ENCODE data around the gene SH3RF3. TPM values are rescaled to one million over a fixed set of nuclear protein-coding genes. Genes with fewer than 3 reads are reported as not detected.

The SH3RF3 gene
- polyA plus RNA-seq, 1 of the 3 experiments (the other 2 are of a cell fraction), result 1.9 TPM

GRCh38 chr2:109182426-109182825 lies 53.4 kb downstream of the SH3RF3 start:
- CTCF ChIA-PET, result no interaction called here
- H3K79me2 ChIP-seq (ENCODE audit: insufficient read depth), result peaks cover 37% of the 10 kb centered on the region; the same call in 1 of the 2 replicates

GRCh38 chr2:109183871-109184270 lies 54.9 kb downstream of the SH3RF3 start:
- ChIA-PET CTCF (interaction anchor here (0.9 to 1.0 kb wide), 2 partner anchors 8 to 12 kb away, joined by 3 read pairs; no protein-coding TSS in a partner anchor), POLR2A (no interaction called here)
- Histone ChIP-seq H2AFZ (ENCODE audit: low read depth) (no peak overlapping the region), H3K9ac (no peak overlapping the region), H3F3A (replicated peaks; ENCODE audit: insufficient read depth) (peaks cover 12% of the 10 kb centered on the region), H3K9me2 (no peaks in the 10 kb centered on the region), H4K20me1 (ENCODE audit: insufficient read depth) (peaks cover 5% of the 10 kb centered on the region; the same call in 1 of the 2 replicates), H3K27ac (ENCODE audit: low read depth in 2 of 2, low read length in 1 of 2) (no peak overlapping the region), H3K4me2 (no peak overlapping the region), H3K4me1 (ENCODE audit: control insufficient read depth in 1 of 2, insufficient read depth in 2 of 2, low read depth in 1 of 2, low read length in 1 of 2) (peaks cover 5 to 29% of the 10 kb centered on the region in 2 experiments; a peak in 2 of 4 replicates), H3K9me3 (no peaks in the 10 kb centered on the region), H3K4me3 (ENCODE audit: low read depth in 2 of 2, low read length in 1 of 2) (no peak overlapping the region), H3K27me3 (ENCODE audit: insufficient read depth) (no peaks in the 10 kb centered on the region), H3K36me3 (replicated peaks in 1 of 2; ENCODE audit: control insufficient read depth in 1 of 2, insufficient read depth in 2 of 2, low read length in 1 of 2) (no peaks in the 10 kb centered on the region), H3K79me2 (ENCODE audit: insufficient read depth) (peaks cover 39% of the 10 kb centered on the region; the same call in 1 of the 2 replicates)
- no peak for DNase-seq
- 83% methylated on average over 4 of the region's 4 CpGs for WGBS (ENCODE audit: low lambda C conversion rate)
- TF ChIP-seq REST (IDR thresholded peaks at IDR 0.05; ENCODE audit: low read depth, low read length) (peak; percentile 74; the same call in 1 of the 2 replicates), EZH2phosphoT487 (IDR thresholded peaks at IDR 0.05; ENCODE audit: borderline replicate concordance, low read depth) (no peak)

More at GRCh38 chr2:109182426-109182825, 53.4 kb downstream of the SH3RF3 start:
- POLR2A ChIA-PET, result no interaction called here
- Histone ChIP-seq H2AFZ (ENCODE audit: low read depth) (no peak overlapping the region), H3K9me2 (no peaks in the 10 kb centered on the region), H4K20me1 (ENCODE audit: insufficient read depth) (peaks cover 5% of the 10 kb centered on the region; the same call in 1 of the 2 replicates), H3K4me1 (ENCODE audit: control insufficient read depth in 1 of 2, insufficient read depth in 2 of 2, low read depth in 1 of 2, low read length in 1 of 2) (peaks cover 5 to 33% of the 10 kb centered on the region in 2 experiments; a peak in 2 of 4 replicates), H3K4me2 (no peak overlapping the region), H3K36me3 (replicated peaks in 1 of 2; ENCODE audit: control insufficient read depth in 1 of 2, insufficient read depth in 2 of 2, low read length in 1 of 2) (no peaks in the 10 kb centered on the region), H3K4me3 (ENCODE audit: low read depth in 2 of 2, low read length in 1 of 2) (no peak overlapping the region), H3F3A (replicated peaks; ENCODE audit: insufficient read depth) (peaks cover 12% of the 10 kb centered on the region), H3K9ac (no peak overlapping the region), H3K9me3 (no peaks in the 10 kb centered on the region), H3K27ac (ENCODE audit: low read depth in 2 of 2, low read length in 1 of 2) (no peak overlapping the region), H3K27me3 (ENCODE audit: insufficient read depth) (no peaks in the 10 kb centered on the region)
- TF ChIP-seq NFIC (IDR thresholded peaks at IDR 0.05; ENCODE audit: borderline replicate concordance) (no peak), GABPA (IDR thresholded peaks at IDR 0.05; ENCODE audit: low read depth) (no peak), RAD21 (IDR thresholded peaks at IDR 0.05; ENCODE audit: low read length) (no peak), GATA2 (CRISPR knock-in tag; IDR thresholded peaks at IDR 0.05) (no peak), USF1 (IDR thresholded peaks at IDR 0.05; ENCODE audit: borderline replicate concordance, low read depth) (no peak), MEF2A (IDR thresholded peaks at IDR 0.05; ENCODE audit: borderline replicate concordance, low read depth) (no peak), YY1 (IDR thresholded peaks at IDR 0.05; ENCODE audit: low read depth) (no peak), RXRA (IDR thresholded peaks at IDR 0.05; ENCODE audit: borderline replicate concordance, low read depth) (no peak), USF2 (IDR thresholded peaks at IDR 0.05; ENCODE audit: borderline replicate concordance, low read depth, low read length) (no peak), ZBTB33 (IDR thresholded peaks at IDR 0.05; ENCODE audit: borderline replicate concordance, low read depth) (no peak), JUND (IDR thresholded peaks at IDR 0.05) (no peak), ELF1 (IDR thresholded peaks at IDR 0.05) (no peak), POLR2AphosphoS5 (IDR thresholded peaks at IDR 0.05; ENCODE audit: low read depth, low read length) (no peak)
- 86% methylated on average over 2 of the region's 2 CpGs for WGBS (ENCODE audit: low lambda C conversion rate)
- DNase-seq, result no peak

Measured in SK-N-SH (cell line).